ENCODE measurements around the gene MYORG. TPM values are rescaled to one million over a fixed set of nuclear protein-coding genes. Genes with fewer than 3 reads are reported as not detected.

MYORG gene
- polyA plus RNA-seq, 1 experiment: 0.19 TPM

DNA sequence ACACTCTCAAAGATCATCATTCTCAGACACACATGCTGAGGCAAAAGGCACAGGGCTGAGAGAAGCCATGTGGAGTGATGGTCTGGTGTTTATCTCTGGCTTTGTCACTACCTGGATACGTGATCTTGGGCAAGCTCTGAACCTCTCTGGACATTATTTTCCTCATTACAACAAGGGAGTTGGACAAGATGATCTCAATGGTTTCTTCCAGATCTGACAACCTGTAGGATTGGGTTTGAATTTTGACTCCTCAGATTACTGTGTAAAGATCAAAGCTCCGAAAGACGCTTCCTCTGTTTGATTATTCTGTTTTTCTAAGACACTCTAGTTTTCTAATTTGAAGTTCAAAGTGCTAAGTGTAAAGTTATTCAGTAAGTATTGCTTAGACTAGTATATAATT lies 27.4 kb downstream of the MYORG start:
- H3K9me3 ChIP-seq (ENCODE audit: control insufficient read depth, insufficient read depth, low read length): no peaks in the 10 kb centered on the region
- CTCF ChIA-PET: interaction anchor here (1.6 kb wide), 1 partner anchor 30 kb away, joined by 3 read pairs; no protein-coding TSS in a partner anchor

GRCh38 chr9:34347800-34348158 lies 28.9 kb downstream of the MYORG start:
- TF ChIP-seq CTCF (IDR thresholded peaks at IDR 0.05; ENCODE audit: low read depth, low read length): no peak
- ChIA-PET POLR2A (no interaction called here), CTCF (interaction anchor here (0.9 to 1.6 kb wide), 2 partner anchors 31 to 56 kb away, joined by 3 read pairs; no protein-coding TSS in a partner anchor)
- Histone ChIP-seq H3K4me3 (ENCODE audit: low read depth, low read length) (no peak overlapping the region), H3K9me3 (ENCODE audit: control insufficient read depth, insufficient read depth, low read length) (no peaks in the 10 kb centered on the region), H3K27me3 (ENCODE audit: control insufficient read depth, insufficient read depth, low read length) (no peaks in the 10 kb centered on the region), H3K27ac (ENCODE audit: low read depth, low read length) (no peak overlapping the region)
- DNase-seq (ENCODE audit: low read depth, low spot score): no peak

More for the DNA sequence above, 27.4 kb downstream of the MYORG start:
- Histone ChIP-seq H3K4me3 (ENCODE audit: low read depth, low read length) (no peak overlapping the region), H3K27ac (ENCODE audit: low read depth, low read length) (no peak overlapping the region), H3K27me3 (ENCODE audit: control insufficient read depth, insufficient read depth, low read length) (no peaks in the 10 kb centered on the region)
- TF ChIP-seq CTCF (IDR thresholded peaks at IDR 0.05; ENCODE audit: low read depth, low read length): no peak
- POLR2A ChIA-PET: interaction anchor here (0.7 kb wide), 1 partner anchor 45 kb away, joined by 3 read pairs; no protein-coding TSS in a partner anchor
- no peak for DNase-seq (ENCODE audit: low read depth, low spot score)

GRCh38 chr9:34346873-34347799 lies 29.6 kb downstream of the MYORG start:
- no peak overlapping the region for H3K4me3 ChIP-seq (ENCODE audit: low read depth, low read length)
- TF ChIP-seq CTCF (IDR thresholded peaks at IDR 0.05; ENCODE audit: low read depth, low read length): no peak
- H3K27ac ChIP-seq (ENCODE audit: low read depth, low read length): no peak overlapping the region
- CTCF ChIA-PET: interaction anchor here (0.7 to 0.9 kb wide), 2 partner anchors 14 to 56 kb away, joined by 3 read pairs; no protein-coding TSS in a partner anchor
- H3K9me3 ChIP-seq (ENCODE audit: control insufficient read depth, insufficient read depth, low read length): no peaks in the 10 kb centered on the region
- POLR2A ChIA-PET: no interaction called here
- no peak for DNase-seq (ENCODE audit: low read depth, low spot score)
- no peaks in the 10 kb centered on the region for H3K27me3 ChIP-seq (ENCODE audit: control insufficient read depth, insufficient read depth, low read length)

DNA sequence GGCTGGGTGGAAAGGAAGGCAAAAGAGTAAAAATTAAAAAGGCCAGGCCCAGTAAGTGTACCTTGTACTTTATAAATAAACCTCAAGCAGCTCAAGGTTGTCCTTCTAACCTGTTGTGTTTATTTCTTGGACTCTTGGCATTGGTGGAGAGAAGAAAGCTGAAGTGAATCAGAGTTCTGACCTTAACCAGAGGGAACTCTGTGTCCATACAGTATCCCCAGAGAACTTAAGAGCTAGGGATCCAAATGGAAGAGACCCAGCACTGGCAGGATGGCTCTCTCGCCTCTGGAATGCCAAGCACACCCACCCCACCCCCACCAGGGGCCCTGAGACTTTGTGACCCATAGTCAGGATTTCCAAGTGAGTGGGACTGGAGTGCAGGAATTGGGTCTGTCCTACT lies 33.1 kb downstream of the MYORG start:
- no peaks in the 10 kb centered on the region for H3K27me3 ChIP-seq (ENCODE audit: control insufficient read depth, insufficient read depth, low read length)
- TF ChIP-seq CTCF (IDR thresholded peaks at IDR 0.05; ENCODE audit: low read depth, low read length): no peak
- POLR2A ChIA-PET: no interaction called here
- no peak for DNase-seq (ENCODE audit: low read depth, low spot score)
- H3K4me3 ChIP-seq (ENCODE audit: low read depth, low read length): no peak overlapping the region
- no peaks in the 10 kb centered on the region for H3K9me3 ChIP-seq (ENCODE audit: control insufficient read depth, insufficient read depth, low read length)
- CTCF ChIA-PET: interaction anchor here (0.6 to 1.8 kb wide), 2 partner anchors 11 to 248 kb away, joined by 3 to 5 read pairs; no protein-coding TSS in a partner anchor
- no peak overlapping the region for H3K27ac ChIP-seq (ENCODE audit: low read depth, low read length)

DNA sequence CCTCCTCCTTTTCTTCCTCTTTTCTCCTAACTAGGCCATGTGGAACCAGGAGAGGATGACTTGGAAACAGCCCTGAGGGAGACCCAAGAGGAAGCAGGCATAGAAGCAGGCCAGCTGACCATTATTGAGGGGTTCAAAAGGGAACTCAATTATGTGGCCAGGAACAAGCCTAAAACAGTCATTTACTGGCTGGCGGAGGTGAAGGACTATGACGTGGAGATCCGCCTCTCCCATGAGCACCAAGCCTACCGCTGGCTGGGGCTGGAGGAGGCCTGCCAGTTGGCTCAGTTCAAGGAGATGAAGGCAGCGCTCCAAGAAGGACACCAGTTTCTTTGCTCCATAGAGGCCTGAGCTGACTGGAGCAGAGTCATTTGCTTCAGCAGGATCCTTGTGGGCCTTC lies 33.6 kb downstream of the MYORG start:
- H3K4me3 ChIP-seq (ENCODE audit: low read depth, low read length): no peak overlapping the region

More for the DNA sequence above, 33.6 kb downstream of the MYORG start:
- H3K27me3 ChIP-seq (ENCODE audit: control insufficient read depth, insufficient read depth, low read length): no peaks in the 10 kb centered on the region
- POLR2A ChIA-PET: no interaction called here
- TF ChIP-seq CTCF (IDR thresholded peaks at IDR 0.05; ENCODE audit: low read depth, low read length): no peak
- H3K9me3 ChIP-seq (ENCODE audit: control insufficient read depth, insufficient read depth, low read length): no peaks in the 10 kb centered on the region
- no peak overlapping the region for H3K27ac ChIP-seq (ENCODE audit: low read depth, low read length)
- no peak for DNase-seq (ENCODE audit: low read depth, low spot score)
- CTCF ChIA-PET: interaction anchor here (1.8 kb wide), 1 partner anchor 10 kb away, joined by 5 read pairs; no protein-coding TSS in a partner anchor

Data from AG04450 (cell line).